Epithelial cell of esophagus (primary cell): ENCODE results near the gene ELF2.
"Not testable (repeated sequence)": the region's sequence is repeated elsewhere in the genome, so short reads cannot be mapped to it uniquely, and the experiment has no call there.

Experiments
- DNase-seq: peaks from one replicate; pipeline ENCODE4 v3.0.0; 2010; ENCODE audit warnings: low read depth
- H3K4me3 ChIP-seq: 2 replicates; pipeline ENCODE4 v1.5.1; 2011; ENCODE audit warnings: mild to moderate bottlenecking, low read length, control low read depth
- CTCF ChIP-seq: IDR thresholded peaks from 2 replicates; pipeline ENCODE4 v1.5.1; 2011; ENCODE audit warnings: low read depth, mild to moderate bottlenecking, low read length, control low read depth, inconsistent platforms; ENCODE audit not compliant: insufficient read depth; ENCODE audit errors: missing control alignments

The ELF2 gene

GRCh38 chr4:139011225-139011950 lies 165.6 kb downstream of the ELF2 start:
- DNase-seq = no peak
- no peak for TF ChIP-seq CTCF
- no peak overlapping the region for H3K4me3 ChIP-seq

- no peak for TF ChIP-seq CTCF
- no peak overlapping the region for H3K4me3 ChIP-seq
- DNase-seq = no peak
These were observed 167.3 kb downstream of the ELF2 start for GRCh38 chr4:139009702-139010101.

- DNase-seq, H3K4me3 ChIP-seq: not testable (repeated sequence)
These were observed 168.7 kb downstream of the ELF2 start for GRCh38 chr4:139008278-139008677.

GRCh38 chr4:139007640-139008039 lies 169.4 kb downstream of the ELF2 start:
- no peak for DNase-seq
- H3K4me3 ChIP-seq = no peak overlapping the region
- TF ChIP-seq CTCF = no peak
